ENCODE results near the gene SEPTIN1.
A peak's percentile ranks its signal among the peaks of the same experiment; 100 is the strongest.
"Not testable (repeated sequence)": the region's sequence is repeated elsewhere in the genome, so short reads cannot be mapped to it uniquely, and the experiment has no call there.

SEPTIN1 gene

DNA sequence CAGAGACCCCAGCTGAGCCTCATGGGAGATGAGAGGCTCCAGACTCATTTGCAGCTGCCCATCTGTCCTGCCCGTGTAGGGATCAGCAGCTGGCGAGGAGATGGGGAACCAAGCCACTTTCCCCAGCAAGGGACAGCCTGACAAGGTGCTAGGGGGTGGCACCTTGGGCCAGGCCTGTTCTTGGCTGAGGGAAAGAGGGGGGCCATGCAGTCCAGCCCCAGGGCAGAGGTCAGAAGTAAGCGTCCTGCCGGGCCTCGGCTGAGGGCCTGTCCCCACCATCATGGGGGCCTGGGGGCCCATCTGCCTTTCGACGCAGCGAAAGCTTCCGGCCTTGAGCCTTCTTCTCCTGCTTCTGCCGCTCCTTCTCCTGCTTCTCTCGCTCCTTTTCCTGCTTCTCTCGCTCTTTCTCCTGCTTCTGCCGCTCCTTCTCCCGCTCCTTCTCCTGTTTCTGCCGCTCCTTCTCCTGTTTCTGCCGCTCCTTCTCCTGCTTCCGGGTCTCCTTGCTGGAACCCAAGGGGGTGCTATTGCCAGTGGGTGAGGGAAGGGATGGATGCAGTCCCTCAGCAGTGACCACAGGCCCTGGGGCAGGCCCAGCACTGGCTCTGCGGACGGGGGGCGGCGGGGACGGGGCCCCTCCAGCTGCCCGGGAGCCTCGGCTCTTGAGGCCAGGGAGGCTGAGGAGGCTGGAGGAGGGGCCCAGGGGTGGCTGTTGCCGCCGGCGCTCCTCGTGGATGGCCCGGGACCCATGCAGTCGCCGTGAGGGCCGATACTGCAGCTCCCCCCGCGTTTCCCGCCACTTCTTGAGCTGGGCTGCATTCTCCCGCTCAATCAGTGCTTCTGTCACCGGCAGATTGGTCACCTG, 24.4 kb downstream of the SEPTIN1 start:
- no peak for DNase-seq (ENCODE audit: low read depth in 1 of 2, low spot score in 1 of 2)

- DNase-seq (ENCODE audit: low read depth in 1 of 2, low spot score in 1 of 2): no peak
These were observed 25.2 kb downstream of the SEPTIN1 start for GRCh38 chr16:30357085-30357714.

- no peak for DNase-seq (ENCODE audit: low read depth in 1 of 2, low spot score in 1 of 2)
These were observed 25.8 kb downstream of the SEPTIN1 start for GRCh38 chr16:30356401-30357084.

GRCh38 chr16:30355954-30356308, 26.4 kb downstream of the SEPTIN1 start:
- no peak for DNase-seq (ENCODE audit: low read depth in 1 of 2, low spot score in 1 of 2)

- DNase-seq (ENCODE audit: low read depth in 1 of 2, low spot score in 1 of 2): peak; percentile 65 to 86
These were observed 27.0 kb downstream of the SEPTIN1 start, which contains the start of gene CD2BP2 for GRCh38 chr16:30355144-30355953. Gene CD2BP2 (minus strand): TSS chr16:30355308. CDS start chr16:30354681, 627 bp downstream.

DNA sequence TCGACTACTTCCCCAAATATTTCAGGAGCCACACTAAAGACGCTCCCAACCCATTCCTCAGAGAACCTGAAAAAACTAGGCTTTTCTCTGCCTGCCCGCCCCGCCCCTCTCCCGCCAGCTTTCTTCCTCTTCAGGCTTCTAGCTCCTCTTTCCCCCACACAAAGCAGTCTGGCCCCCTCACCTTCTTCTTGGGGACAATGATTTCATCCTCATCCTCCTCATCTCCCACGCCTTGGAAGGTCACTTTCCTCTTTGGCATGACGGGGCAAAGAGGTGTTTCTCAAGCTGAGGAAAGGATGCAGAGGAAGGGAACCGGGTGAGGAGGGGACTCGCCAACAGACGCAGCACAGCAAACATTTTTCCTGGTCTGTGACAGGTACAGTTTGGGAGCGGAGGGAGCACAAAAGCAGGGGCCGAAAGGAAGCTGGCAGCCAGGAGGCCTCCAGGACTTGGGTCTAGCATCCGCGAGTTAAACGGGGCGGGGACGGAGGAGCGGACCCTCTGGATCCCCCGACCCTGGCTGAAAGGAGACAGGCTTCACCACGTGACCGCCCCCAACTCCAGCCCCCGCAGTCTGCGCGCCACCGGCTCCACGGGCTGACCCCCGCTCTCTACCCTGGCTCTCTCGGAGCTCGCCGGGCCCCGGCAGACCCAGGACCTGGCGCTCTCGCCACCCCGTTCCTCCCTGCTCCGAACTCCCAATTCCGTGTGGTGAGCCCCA, 27.8 kb downstream of the SEPTIN1 start:
- DNase-seq (ENCODE audit: low read depth in 1 of 2, low spot score in 1 of 2): no peak

GRCh38 chr16:30353438-30354129, 28.8 kb downstream of the SEPTIN1 start:
- DNase-seq (ENCODE audit: low read depth in 1 of 2, low spot score in 1 of 2): no peak

DNA sequence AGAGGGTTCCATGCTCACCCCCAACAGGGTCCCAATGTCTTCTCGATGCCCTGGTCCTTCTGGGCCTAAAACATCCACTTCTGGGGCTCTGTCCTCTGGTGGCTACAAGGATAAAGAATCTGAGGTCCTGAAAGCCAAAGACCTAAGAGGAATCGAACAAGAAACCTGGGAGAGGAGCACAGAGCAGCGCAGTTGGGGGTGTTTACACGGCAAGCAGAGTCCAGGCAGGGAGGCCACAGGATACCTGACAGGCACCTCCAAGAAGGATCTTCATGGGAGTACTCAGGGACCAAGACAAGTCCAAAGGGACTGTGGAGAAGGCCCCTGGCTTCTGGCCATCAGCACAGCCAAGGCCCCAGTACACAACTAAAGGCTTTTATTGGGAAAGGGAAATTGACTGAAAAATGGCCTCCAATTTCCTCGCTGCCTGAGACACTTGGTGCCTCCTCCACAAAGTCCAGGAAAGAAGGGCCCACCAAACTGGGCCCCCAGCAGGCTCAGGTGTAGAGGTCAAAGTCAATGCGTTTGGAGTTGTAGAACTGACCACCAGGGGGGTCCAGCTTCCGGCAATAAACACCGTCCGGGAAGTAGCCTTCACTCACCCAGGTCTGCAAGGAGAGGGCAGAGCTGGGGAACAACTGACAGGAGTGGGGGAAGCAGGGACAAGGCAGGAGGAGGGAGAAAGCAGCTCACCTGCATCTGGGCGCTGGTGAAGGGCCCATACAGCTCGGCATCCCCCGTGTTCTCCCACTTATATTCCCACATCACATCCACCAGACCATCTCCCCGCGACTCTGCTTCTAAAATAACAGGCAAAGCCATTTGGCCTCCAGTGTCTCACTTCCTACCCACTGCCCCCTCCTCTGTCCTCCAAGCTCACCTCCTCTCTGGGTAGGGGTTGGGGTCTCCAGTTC, 29.6 kb downstream of the SEPTIN1 start:
- DNase-seq (ENCODE audit: low read depth in 1 of 2, low spot score in 1 of 2): no peak

DNA sequence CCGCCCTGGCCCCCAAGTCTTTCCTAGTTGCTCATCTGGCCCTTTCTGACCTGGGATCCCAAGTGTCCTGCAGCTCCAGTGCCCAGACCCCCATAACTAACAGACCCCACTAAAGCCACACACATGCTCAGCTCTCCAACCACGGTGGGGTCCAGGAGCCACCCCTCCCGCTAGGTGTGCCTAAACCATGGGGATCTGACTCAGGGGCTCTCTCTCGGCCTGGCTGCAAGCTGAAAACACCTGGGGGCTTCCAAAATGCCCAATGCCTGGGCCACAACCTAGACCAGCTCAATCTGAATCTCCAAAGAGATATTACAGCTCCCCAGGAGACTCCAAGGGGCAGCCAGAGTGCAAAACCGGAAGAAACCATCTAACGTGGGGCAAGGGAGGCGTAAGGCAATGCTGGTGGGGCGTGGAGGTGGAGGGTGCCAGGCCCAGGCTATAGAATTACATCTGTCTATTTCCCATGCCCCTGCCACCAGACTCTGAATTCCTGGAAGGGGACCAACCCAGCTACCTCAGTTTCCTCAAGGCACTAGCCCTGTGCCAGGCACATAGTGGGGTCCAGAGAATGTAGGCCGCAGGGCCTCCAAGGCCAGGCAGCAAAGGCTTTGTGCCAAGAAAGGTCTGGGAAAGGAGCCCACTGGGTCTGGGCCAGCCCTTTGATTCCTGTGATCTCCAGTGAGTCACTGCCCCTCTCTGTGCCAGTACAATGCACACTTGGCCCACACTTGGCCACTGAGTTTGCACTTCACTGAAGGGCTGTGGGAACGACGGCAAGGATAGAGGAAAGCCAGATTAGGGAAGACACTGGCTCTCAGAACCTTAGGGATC, 30.6 kb downstream of the SEPTIN1 start:
- no peak for DNase-seq (ENCODE audit: low read depth in 1 of 2, low spot score in 1 of 2)

GRCh38 chr16:30351001-30351441, 31.3 kb downstream of the SEPTIN1 start:
- no peak for DNase-seq (ENCODE audit: low read depth in 1 of 2, low spot score in 1 of 2)

- DNase-seq (ENCODE audit: low read depth in 1 of 2, low spot score in 1 of 2): no peak
These were observed 32.1 kb downstream of the SEPTIN1 start for GRCh38 chr16:30350134-30350871.

DNA sequence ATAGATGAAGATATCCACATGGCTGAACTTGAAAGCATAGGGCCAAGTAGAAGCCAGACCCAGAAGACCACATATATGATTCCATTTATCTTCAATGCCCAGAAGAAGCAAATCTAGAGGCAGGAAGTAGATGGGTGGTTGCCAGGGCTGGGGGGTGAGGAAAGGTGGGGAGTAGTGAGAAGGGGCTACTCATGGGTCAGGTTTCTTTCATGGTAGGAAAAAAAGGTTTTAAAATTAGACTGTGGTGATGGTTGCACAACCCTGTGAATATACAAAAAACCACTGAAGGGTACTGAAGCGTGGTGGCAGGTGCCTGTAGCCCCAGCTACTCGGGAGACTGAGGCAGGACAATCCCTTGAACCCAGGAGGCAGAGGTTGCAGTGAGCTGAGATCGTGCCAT, 32.7 kb downstream of the SEPTIN1 start:
- no peak for DNase-seq (ENCODE audit: low read depth in 1 of 2, low spot score in 1 of 2)

DNA sequence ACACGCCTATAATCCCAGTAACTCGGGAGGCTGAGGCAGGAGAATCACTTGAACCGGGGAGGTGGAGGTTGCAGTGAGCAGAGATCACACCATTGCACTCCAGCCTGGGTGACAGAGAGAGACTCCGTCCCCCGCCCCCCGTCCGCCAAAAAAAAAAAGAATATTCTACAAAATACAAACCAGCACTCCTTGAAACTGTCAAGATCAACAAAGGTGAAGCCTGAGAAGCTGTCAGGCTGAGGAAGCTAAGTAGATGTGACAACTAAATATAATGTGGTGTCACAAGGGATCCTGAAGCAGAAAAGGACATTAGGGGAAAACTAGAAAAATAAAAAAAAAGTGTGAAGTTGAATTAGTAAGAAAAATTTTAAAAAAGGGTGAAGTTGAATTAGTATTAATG, 33.4 kb downstream of the SEPTIN1 start:
- DNase-seq (ENCODE audit: low read depth in 1 of 2, low spot score in 1 of 2): no peak

DNA sequence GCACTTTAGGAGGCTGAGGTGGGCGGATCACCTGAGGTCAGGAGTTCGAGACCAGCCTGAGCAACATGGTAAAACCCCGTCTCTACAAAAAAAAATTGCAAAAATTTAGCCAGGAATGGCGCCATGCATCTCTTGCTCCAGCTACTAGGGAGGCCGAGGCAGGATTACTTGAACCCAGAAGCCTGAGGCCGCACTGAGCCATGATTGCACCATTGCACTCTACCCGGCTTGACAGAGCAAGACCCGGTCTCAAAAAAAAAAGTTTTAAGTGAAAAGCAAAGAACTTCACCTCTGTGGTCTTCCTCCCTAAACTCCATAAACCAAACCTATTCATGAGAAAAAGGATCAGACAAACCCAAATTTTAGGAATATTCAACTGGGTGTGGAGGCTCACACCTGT, 34.2 kb downstream of the SEPTIN1 start:
- DNase-seq (ENCODE audit: low read depth in 1 of 2, low spot score in 1 of 2): no peak

DNA sequence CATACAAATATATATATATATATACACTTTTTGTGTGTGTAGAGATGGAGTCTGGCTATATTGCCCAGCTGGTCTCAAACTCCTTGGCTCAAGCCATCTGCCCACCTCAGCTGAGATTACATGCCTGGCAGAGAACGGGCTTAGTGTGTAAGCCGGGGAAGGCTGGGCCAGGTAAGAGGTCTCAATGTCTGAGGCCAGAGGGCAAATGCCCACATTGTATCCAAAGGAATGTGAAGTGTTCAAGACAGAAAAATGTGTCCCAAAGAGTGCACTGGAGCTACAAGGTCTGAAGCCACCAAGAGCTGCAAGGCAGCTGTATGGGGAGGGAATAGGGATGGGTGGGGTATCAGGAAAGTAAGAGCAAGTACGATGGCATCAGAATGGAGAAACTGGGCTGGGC, 36.1 kb downstream of the SEPTIN1 start:
- no peak for DNase-seq (ENCODE audit: low read depth in 1 of 2, low spot score in 1 of 2)

DNA sequence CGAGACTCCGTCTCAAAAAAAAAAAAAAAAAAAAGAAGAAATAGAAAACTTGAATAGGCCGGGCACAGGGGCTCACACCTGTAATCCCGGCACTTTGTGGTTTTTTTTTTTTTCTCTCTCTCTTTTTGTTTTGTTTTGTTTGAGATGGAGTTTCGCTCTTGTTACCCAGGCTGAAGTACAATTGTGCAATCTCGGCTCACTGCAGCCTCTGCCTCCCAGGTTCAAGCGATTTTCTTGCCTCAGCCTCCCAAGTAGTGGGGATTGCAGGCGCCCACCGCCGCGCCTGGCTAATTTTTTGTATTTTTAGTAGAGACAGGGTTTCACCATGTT, 38.9 kb downstream of the SEPTIN1 start:
- DNase-seq (ENCODE audit: low read depth in 1 of 2, low spot score in 1 of 2): not testable (repeated sequence)

GRCh38 chr16:30342751-30343490, 39.4 kb downstream of the SEPTIN1 start:
- no peak for DNase-seq (ENCODE audit: low read depth in 1 of 2, low spot score in 1 of 2)

All from activated CD4-positive, alpha-beta T cell treated with anti-CD3 and anti-CD28 coated beads, Interleukin-2, amount 50 U/mL, for 24 hours (primary cell).